Activated CD4-positive, alpha-beta T cell treated with anti-CD3 and anti-CD28 coated beads, Interleukin-2, amount 10 ng/mL, durations not matched to agents 24 days and 14 days (primary cell): ENCODE measurements around the gene MFNG. TPM values are rescaled to one million over a fixed set of nuclear protein-coding genes. Genes with fewer than 3 reads are reported as not detected.

ENCODE experiments used
- DNase-seq: peaks from one replicate; pipeline ENCODE4 v3.0.0; 2022
- H3K27ac Mint-ChIP-seq: one replicate; pipeline ENCODE4 v1.8.0; 2022; ENCODE audit warnings: mild to moderate bottlenecking, mixed read lengths
- H3K27me3 Mint-ChIP-seq: one replicate; pipeline ENCODE4 v1.8.0; 2022; ENCODE audit warnings: mixed read lengths
- H3K36me3 Mint-ChIP-seq: one replicate; pipeline ENCODE4 v1.8.0; 2022; ENCODE audit warnings: low read depth, mild to moderate bottlenecking, mixed read lengths
- H3K4me1 Mint-ChIP-seq: one replicate; pipeline ENCODE4 v1.8.0; 2021; ENCODE audit warnings: mixed read lengths
- H3K4me3 Mint-ChIP-seq: one replicate; pipeline ENCODE4 v1.8.0; 2022; ENCODE audit warnings: mild to moderate bottlenecking, moderate library complexity, mixed read lengths
- H3K9me3 Mint-ChIP-seq: one replicate; pipeline ENCODE4 v1.8.0; 2021; ENCODE audit warnings: mixed read lengths
- intact Hi-C: fragments of 100-400 bp; cut with micrococcal nuclease; formaldehyde crosslinking; loops from one replicate; pipeline ENCODE4 v1.15.1; 2023
- total RNA-seq: library from RNA; stranded (reverse); gene quantifications from 2 replicates; pipeline ENCODE4 v1.2.3, GENCODE V29; 2022

MFNG gene
- total RNA-seq, 1 donor from 2014 or later = 207 TPM

DNA sequence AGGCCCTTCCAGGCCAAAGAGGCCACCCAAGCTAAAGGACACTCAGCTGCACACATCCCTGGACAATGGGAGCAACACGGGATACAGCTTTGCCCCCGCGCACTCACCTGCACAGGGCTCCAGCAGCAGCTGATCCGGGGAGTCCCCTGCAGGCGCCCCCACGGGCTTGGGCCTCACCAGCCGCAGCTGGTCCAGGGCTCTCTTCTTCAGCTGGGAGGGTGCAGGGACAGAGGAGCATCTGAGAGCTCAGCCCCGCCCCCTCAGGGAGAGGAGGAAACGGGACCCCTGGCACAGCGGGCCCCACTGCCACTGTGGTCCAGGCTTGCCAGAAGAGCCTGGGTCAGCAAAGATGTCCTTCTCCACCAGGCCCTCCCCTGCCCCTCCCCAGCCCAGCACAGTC, 7.8 kb upstream of the MFNG start:
- Mint-ChIP-seq H3K27ac (no peak overlapping the region), H3K4me1 (peaks cover 16% of the 10 kb centered on the region), H3K36me3 (no peaks in the 10 kb centered on the region), H3K9me3 (no peaks in the 10 kb centered on the region), H3K27me3 (peaks cover 3% of the 10 kb centered on the region), H3K4me3 (no peak overlapping the region)
- DNase-seq = no peak
- intact Hi-C loops = no loop called here

DNA sequence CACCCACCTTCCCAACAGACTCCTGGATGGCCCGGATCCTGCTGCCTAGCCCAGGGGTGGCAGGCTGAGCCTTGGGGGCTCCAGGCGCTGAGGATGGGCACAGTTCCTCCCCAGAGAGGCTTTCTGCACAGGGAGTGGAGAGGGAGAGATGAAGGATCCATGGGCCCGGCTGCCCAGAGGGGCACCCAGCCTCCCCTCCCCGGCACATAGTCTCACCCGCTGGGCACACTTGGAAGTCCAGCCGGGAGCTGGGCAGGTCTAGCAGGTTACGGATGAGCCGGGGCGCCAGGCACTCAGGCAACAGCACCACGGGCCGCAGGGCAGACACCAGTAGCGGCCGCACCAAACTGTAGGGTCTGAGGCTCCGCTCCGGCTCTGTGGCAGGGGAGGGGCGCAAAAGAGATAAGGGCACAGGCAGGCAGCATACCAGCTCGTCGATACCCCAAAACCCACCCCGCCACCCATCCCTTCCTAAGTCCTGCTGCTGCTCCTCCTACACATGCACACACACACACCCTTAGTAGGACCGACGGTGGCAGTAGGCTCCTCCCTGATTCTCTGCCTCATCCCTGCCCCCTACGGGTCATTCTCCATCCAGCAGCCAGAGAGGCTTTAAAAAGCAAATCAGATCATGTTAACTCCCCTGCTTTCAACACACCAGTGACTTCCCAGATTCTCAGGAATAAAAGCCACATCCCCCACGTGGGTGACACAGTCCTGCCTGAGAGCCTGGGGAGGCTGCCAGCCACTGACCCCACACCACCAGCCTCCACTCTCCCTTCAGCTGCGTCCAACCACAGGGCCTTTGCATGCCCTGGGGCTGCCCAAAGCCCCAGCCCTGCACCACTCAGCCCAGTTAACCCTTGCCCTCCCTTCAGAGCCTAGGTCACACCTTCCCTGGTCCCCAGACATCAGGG, 6.5 kb upstream of the MFNG start:
- Mint-ChIP-seq H3K27ac (no peak overlapping the region), H3K4me3 (no peak overlapping the region)

GRCh38 chr22:37491559-37492427, 5.6 kb upstream of the MFNG start:
- Mint-ChIP-seq H3K36me3 (no peaks in the 10 kb centered on the region), H3K27ac (no peak overlapping the region), H3K9me3 (no peaks in the 10 kb centered on the region), H3K4me1 (peaks cover 27% of the 10 kb centered on the region), H3K4me3 (no peak overlapping the region), H3K27me3 (no peaks in the 10 kb centered on the region)
- DNase-seq = no peak
- intact Hi-C loops = no loop called here

More for the DNA sequence above, 6.5 kb upstream of the MFNG start:
- peaks cover 19% of the 10 kb centered on the region for H3K4me1 Mint-ChIP-seq
- intact Hi-C loops = no loop called here
- H3K27me3 Mint-ChIP-seq = peaks cover under 1% of the 10 kb centered on the region
- no peaks in the 10 kb centered on the region for H3K9me3 Mint-ChIP-seq
- DNase-seq = peak; percentile 88
- no peaks in the 10 kb centered on the region for H3K36me3 Mint-ChIP-seq

- H3K9me3 Mint-ChIP-seq = no peaks in the 10 kb centered on the region
- DNase-seq = no peak
- H3K27me3 Mint-ChIP-seq = no peaks in the 10 kb centered on the region
- H3K4me3 Mint-ChIP-seq = no peak overlapping the region
- H3K36me3 Mint-ChIP-seq = no peaks in the 10 kb centered on the region
- peaks cover 31% of the 10 kb centered on the region for H3K4me1 Mint-ChIP-seq
- no peak overlapping the region for H3K27ac Mint-ChIP-seq
- intact Hi-C loops = no loop called here
Observed at GRCh38 chr22:37491106-37491505, 4.9 kb upstream of the MFNG start.

DNA sequence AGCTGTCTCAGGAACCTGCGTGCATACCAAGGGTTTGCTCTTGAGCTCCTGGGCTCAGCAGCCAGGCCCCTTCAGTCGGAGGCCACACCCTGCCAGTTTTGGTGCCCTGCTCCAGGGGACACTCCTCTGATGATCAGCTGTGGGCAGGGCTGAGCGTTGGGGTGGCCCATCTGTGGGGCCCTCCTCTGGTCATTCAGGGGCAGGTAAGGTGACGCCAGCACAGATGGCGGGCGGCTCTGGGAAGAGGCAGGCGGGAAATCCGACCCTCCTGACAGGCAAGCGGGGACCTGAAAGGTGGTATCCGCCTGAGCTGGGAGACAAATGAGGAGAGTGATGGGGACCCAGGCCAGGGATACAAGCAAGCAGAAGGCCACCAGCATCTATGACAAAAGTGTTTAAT, 3.8 kb upstream of the MFNG start:
- Mint-ChIP-seq H3K4me1 (peaks cover 31% of the 10 kb centered on the region), H3K27ac (no peak overlapping the region), H3K9me3 (no peaks in the 10 kb centered on the region), H3K4me3 (no peak overlapping the region), H3K36me3 (peaks cover 5% of the 10 kb centered on the region), H3K27me3 (no peaks in the 10 kb centered on the region)
- intact Hi-C loops = no loop called here
- no peak for DNase-seq

DNA sequence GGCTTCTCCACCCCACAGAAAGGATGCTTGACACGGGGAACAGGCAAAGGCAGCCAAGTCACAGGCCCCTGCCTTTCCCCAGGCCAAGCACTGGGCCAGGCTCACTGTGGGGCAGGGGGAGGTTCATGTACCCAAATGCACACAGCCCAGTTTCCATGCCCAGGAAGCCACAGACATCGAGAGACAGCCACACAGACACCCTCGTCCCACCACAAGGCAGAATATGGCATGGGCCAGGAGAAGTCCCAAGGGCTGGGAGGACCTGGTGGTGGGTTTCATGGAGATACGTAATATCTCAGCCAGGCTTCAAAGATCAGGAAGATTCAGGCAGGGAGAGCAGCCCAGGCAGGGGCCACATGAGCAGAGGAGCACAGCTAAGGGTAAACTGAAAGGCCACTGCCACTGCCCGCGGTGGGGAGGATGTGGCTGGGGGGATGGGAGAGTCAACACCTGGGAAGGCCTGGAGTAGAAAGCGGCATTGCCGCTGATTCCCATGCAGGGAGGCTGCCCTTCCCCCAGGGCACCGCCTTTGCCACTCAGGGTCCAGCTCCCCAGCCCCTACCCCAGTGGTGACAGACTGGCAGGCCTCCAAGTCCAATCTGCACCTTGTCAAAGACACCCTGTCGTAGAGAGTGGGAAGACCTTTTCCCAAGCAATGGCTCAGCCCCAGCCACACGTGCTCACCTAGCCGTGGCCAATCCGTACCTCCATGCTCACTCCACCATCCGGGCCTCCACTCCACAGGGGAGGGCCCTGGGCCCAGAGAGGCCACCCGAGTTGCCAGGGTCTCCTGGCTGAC, 2.4 kb upstream of the MFNG start:
- intact Hi-C loops = no loop called here
- H3K27me3 Mint-ChIP-seq = no peaks in the 10 kb centered on the region
- H3K4me1 Mint-ChIP-seq = peaks cover 32% of the 10 kb centered on the region
- DNase-seq = no peak
- peaks cover 16% of the 10 kb centered on the region for H3K36me3 Mint-ChIP-seq
- peak overlapping the region; percentile 36 for H3K27ac Mint-ChIP-seq
- no peaks in the 10 kb centered on the region for H3K9me3 Mint-ChIP-seq
- H3K4me3 Mint-ChIP-seq = no peak overlapping the region

DNA sequence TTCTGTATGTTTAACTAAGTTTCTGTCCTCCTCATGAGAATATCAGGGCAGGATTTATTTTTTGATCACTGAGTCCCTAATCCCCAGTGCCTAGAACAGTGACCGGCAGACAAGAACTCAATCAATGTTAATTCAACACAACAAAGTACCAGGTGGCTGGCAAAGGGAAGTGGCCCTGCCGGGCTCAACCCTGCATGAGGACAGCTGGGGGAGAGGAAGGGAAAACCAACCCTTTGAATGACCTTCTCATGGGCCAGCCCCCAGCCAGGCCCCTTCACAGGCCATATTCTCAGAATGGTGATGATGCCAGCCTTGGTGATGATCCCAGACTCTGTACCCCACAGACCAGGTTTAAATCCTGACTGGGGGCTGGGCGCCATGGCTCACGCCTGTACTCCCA, 1.4 kb upstream of the MFNG start:
- H3K27ac Mint-ChIP-seq = peak overlapping the region; percentile 75
- no peaks in the 10 kb centered on the region for H3K27me3 Mint-ChIP-seq
- no peaks in the 10 kb centered on the region for H3K9me3 Mint-ChIP-seq
- peaks cover 33% of the 10 kb centered on the region for H3K4me1 Mint-ChIP-seq
- intact Hi-C loops = no loop called here
- H3K36me3 Mint-ChIP-seq = peaks cover 25% of the 10 kb centered on the region
- no peak for DNase-seq
- peak overlapping the region; percentile 94 for H3K4me3 Mint-ChIP-seq

GRCh38 chr22:37487129-37487528, 945 bp upstream of the MFNG start:
- Mint-ChIP-seq H3K4me1 (peaks cover 38% of the 10 kb centered on the region), H3K36me3 (peaks cover 29% of the 10 kb centered on the region), H3K9me3 (no peaks in the 10 kb centered on the region), H3K27me3 (no peaks in the 10 kb centered on the region), H3K27ac (peak overlapping the region; percentile 76), H3K4me3 (peak overlapping the region; percentile 94)
- DNase-seq = no peak
- intact Hi-C loops = no loop called here

DNA sequence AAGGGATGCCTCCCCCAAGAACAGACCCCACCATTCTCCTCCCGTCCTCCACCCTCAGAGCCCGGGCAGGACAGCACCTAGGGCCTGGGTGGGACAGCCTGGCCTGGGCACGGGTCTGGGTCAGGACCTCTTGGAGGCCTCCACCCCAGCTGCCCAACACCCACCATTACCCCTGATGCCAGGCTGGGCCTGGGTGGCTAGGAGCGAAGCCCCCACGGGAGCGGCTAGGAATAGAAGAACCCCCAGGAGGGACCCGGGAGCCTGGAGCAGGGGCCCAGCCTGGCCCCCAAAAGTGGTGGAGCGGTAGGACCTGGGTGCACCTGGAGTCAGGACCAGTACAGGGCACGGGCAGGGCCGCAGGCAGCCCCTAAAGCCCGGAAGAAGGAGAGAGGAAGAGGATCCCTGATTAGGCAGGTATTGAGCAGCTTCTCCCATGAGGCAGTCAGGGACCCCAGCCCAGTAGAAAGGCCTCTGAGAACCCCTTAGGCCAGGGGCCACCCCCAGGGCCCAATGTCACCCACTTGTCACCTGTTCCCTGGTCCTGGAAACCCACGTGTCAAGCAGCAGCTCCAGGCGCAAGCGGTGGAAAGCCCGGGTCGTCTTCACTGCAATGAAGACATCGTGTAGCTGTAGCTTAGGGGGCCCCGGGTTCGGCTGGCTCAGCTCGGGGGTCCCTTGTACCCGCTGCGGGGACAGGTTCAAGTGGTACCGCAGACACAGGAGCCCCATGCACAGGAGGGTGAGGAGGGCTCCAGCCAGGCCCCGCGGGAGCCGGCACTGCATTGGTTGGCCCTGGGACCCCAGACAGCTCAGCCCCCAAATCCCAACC, 575 bp downstream of the MFNG start:
- peak; percentile 75 for DNase-seq
- H3K4me3 Mint-ChIP-seq = peak overlapping the region; percentile 94
- no peaks in the 10 kb centered on the region for H3K9me3 Mint-ChIP-seq
- peak overlapping the region; percentile 96 for H3K27ac Mint-ChIP-seq
- intact Hi-C loops = no loop called here
- no peaks in the 10 kb centered on the region for H3K27me3 Mint-ChIP-seq
- H3K36me3 Mint-ChIP-seq = peaks cover 39% of the 10 kb centered on the region
- peaks cover 47% of the 10 kb centered on the region for H3K4me1 Mint-ChIP-seq

DNA sequence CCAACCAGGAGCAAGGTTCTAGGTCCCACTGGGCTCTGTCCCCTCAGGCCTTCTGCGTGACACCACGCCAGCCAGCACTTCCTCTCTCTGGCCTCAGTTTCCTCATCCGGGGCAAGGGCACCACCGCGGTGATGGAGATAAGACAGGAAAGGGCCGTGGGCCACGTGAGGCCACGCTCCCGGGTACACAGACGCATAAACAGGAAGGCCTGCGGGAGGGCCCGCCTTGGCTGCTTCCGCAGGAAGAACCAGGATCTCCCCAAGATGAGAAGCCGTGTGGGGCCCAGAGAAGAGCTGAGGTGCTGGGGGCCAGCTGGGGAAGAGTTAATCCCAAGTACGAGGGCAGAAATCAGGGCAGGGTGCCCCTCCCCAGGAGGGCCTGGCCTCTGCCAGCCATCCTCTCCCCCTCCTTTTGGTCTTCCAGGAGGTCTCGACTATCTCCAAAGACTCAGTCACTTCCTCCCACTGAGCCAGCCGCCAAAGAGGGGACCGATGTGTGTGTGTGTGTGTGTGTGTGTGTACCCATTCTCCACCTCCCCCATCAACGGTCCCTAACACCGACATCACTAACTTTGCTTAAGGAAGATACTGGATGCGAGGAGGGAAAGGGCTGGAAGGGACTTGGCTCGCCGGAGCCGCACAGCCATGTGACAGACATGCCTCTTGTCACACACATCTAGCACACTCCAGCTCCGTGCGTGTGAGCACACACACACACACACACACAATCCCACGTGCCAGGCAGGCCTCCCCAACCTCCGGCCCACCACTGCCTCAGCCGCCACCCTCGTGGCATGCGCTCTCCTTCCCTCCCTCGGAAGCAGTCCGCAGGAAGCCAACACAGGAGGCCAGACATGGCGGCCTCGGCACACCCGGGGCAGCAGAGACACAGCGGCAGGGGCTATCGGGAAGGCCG, 1.4 kb downstream of the MFNG start:
- H3K4me3 Mint-ChIP-seq = peak overlapping the region; percentile 94
- H3K36me3 Mint-ChIP-seq = peaks cover 40% of the 10 kb centered on the region
- H3K27ac Mint-ChIP-seq = peak overlapping the region; percentile 96
- H3K27me3 Mint-ChIP-seq = no peaks in the 10 kb centered on the region
- peaks cover 45% of the 10 kb centered on the region for H3K4me1 Mint-ChIP-seq
- H3K9me3 Mint-ChIP-seq = no peaks in the 10 kb centered on the region
- intact Hi-C loops = loop anchor here (1.0 kb wide), 1 partner anchor 123 kb away; no protein-coding TSS in a partner anchor
- peak; percentile 95 for DNase-seq

- intact Hi-C loops = no loop called here
- Mint-ChIP-seq H3K9me3 (no peaks in the 10 kb centered on the region), H3K4me1 (peaks cover 38% of the 10 kb centered on the region), H3K36me3 (peaks cover 49% of the 10 kb centered on the region), H3K27ac (peak overlapping the region; percentile 95), H3K27me3 (no peaks in the 10 kb centered on the region), H3K4me3 (peak overlapping the region; percentile 94)
- no peak for DNase-seq
Observed at GRCh38 chr22:37483050-37483449, 3.1 kb downstream of the MFNG start.

DNA sequence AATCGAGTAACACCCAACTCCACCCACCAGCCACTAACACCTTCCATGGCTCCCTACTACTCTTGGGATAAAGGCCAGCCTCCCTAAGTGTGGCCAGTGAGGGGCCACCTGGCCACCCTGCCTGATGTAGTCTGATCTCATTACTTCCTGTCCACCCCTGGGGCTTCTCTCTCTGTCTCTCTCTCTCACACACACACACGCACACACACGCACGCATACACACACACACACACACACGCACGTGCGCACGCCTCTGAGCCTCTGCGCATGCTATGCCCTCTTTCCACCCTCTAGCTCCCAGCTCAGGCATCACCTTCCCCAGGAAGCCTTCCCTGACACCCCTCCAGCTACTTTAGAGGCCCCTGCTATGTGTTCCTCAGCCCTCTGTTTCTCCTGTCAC, 3.9 kb downstream of the MFNG start:
- intact Hi-C loops = no loop called here
- H3K9me3 Mint-ChIP-seq = no peaks in the 10 kb centered on the region
- H3K4me3 Mint-ChIP-seq = peak overlapping the region; percentile 94
- peak overlapping the region; percentile 95 for H3K27ac Mint-ChIP-seq
- no peaks in the 10 kb centered on the region for H3K27me3 Mint-ChIP-seq
- H3K4me1 Mint-ChIP-seq = peaks cover 35% of the 10 kb centered on the region
- peaks cover 54% of the 10 kb centered on the region for H3K36me3 Mint-ChIP-seq
- DNase-seq = no peak
